AG09309 (cell line): ENCODE measurements around the gene ELSPBP1.

Source experiments
- DNase-seq: peaks from one replicate; pipeline ENCODE4 v3.0.0-alpha.2; 2010; ENCODE audit warnings: low read depth
- H3K4me3 ChIP-seq: 2 replicates; pipeline ENCODE4 v1.5.1; 2011; ENCODE audit warnings: mild to moderate bottlenecking, low read depth, low read length, moderate library complexity; ENCODE audit not compliant: control insufficient read depth
- TF ChIP-seq, protein P1 (sequence below): IDR thresholded peaks from 2 replicates; pipeline ENCODE4 v1.5.1; 2011; ENCODE audit warnings: mild to moderate bottlenecking, low read depth, low read length, inconsistent platforms; ENCODE audit not compliant: insufficient read depth, control insufficient read depth; ENCODE audit errors: missing control alignments

ELSPBP1 gene

DNA sequence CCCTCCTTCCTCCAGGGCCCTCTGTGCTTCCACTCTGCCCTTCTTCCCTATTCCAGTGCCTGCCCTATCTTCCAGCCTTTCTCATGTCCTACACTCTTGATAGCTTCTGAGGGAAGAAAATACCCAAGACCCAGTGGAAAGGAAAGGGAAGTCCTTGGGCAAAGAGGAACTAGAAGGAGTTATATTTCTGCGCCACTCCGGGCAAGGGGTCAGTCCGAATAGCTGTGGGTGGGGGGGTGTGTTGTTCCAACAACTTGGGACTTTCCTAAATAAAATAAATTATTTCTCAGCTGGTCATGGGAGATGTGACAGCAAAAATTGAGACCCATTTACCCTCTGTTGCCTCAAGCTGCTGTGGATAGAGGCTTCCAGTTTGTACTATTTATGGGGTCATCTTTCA, 26.3 kb downstream of the ELSPBP1 start:
- no peak for DNase-seq
- TF ChIP-seq, protein P1, sequence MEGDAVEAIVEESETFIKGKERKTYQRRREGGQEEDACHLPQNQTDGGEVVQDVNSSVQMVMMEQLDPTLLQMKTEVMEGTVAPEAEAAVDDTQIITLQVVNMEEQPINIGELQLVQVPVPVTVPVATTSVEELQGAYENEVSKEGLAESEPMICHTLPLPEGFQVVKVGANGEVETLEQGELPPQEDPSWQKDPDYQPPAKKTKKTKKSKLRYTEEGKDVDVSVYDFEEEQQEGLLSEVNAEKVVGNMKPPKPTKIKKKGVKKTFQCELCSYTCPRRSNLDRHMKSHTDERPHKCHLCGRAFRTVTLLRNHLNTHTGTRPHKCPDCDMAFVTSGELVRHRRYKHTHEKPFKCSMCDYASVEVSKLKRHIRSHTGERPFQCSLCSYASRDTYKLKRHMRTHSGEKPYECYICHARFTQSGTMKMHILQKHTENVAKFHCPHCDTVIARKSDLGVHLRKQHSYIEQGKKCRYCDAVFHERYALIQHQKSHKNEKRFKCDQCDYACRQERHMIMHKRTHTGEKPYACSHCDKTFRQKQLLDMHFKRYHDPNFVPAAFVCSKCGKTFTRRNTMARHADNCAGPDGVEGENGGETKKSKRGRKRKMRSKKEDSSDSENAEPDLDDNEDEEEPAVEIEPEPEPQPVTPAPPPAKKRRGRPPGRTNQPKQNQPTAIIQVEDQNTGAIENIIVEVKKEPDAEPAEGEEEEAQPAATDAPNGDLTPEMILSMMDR: no peak
- H3K4me3 ChIP-seq: no peak overlapping the region

DNA sequence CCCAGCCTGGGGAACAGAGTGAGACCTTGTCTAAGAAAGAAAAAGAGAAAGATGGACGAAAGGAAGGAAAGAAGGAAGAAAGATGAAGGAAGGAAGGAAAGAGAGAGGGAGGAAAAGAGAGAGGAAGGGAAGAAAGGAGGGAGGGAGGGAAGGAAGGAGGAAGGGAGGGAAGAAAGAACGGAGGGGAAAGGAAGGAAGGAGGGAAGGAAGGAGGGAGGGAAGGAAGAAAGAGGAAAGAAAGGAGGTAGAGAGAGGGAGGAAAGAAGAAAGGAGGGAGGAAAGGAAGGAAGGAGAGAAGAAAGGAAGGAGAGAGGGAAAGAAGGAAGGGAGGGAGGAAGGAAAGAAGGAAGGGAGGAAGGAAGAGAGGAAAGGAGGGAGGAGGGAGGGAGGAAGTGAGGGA, 28.6 kb downstream of the ELSPBP1 start:
- TF ChIP-seq, protein P1: no peak
- H3K4me3 ChIP-seq: no peak overlapping the region
- no peak for DNase-seq

DNA sequence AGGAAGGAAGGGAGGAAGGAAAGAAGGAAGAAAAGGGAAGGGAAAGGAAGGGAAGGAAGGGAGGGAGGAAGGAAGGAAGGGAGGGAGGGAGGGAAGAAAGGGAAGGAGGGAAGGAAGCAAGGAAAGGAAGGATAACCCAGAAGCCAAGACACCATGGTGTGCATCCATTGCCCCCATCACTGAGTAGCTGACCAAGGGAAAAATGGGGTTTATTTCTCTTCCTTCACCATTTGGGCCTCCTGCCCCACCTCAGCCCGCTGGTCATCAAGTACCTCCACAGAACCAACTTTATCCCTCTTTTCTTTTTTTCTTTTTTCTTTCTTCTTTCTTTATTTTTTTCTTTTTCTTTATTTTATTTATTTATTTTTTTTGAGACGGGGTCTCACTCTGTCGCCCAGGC, 29.1 kb downstream of the ELSPBP1 start:
- TF ChIP-seq, protein P1: no peak
- DNase-seq: no peak
- H3K4me3 ChIP-seq: no peak overlapping the region

DNA sequence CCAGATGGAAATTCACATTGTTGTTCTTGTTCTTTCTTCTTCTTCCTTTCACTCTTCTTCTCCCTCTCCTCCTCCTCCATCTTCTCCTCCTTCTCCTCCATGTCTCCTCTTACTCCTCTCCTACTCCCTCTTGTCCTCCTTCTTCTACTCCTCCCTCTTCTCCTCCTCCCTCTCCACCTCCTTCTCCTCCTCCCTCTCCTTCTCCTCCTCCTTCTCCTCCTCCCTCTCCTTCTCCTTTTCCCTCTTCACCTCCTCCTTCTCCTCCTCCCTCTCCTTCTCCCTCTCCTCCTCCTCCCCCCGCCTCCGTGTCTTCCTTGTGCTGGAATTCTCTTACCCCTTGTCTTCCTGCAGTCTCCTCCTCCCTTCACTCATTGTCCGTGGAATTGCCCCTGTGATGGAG, 31.0 kb downstream of the ELSPBP1 start:
- TF ChIP-seq, protein P1: no peak
- H3K4me3 ChIP-seq: no peak overlapping the region
- DNase-seq: no peak

DNA sequence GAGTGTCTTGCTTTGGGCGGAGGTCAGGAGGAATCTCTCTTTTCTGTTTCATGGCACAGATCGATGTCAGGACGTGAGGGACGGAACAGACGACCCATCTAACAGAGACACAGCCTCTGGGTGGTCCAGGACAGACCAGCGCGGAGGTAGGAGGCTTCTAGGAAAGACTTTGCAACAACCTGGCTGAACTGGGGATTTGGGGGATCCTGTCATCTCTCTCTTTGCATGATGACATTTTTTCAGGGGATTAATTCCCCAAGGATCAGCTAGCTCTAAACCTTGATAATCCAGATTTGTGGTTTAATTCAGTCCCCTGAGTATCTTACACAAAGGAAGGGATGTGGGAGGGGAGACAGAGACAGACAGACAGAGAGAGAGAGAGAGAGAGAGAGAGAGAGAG, 35.0 kb downstream of the ELSPBP1 start:
- DNase-seq: no peak
- H3K4me3 ChIP-seq: no peak overlapping the region
- TF ChIP-seq, protein P1: no peak

DNA sequence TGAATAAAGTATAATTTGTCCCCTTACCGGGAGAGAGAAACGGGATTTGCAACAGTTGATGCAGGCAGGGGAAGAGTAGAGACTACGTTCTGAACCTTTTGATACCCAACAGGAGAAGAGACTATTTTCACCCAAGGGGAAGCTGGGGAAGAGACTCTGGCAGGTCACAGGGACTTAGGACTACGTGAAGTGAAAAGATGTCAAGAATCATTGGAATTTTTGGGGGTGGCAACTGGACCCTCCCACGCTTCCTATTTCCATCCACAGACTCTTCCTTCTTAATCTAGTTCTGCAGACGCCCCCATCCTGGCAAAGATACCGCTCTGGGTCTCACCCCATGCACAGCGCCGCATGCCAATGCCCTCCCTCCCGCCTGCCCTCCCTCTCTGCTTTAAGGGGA, 35.6 kb downstream of the ELSPBP1 start:
- no peak for DNase-seq
- no peak overlapping the region for H3K4me3 ChIP-seq

More for the DNA sequence above, 35.6 kb downstream of the ELSPBP1 start:
- TF ChIP-seq, protein P1: no peak
